ENCODE data around the gene TMC1.

Gene TMC1

GRCh38 chr9:72643651-72644050 lies 122.2 kb downstream of the TMC1 start:
- no peak for TF ChIP-seq GATA2 (IDR thresholded peaks at IDR 0.05; ENCODE audit: low read depth, low read length)
- no peak for TF ChIP-seq GATA3 (IDR thresholded peaks at IDR 0.05; ENCODE audit: low read depth, low read length)

- TF ChIP-seq GATA3 (IDR thresholded peaks at IDR 0.05; ENCODE audit: low read depth, low read length): no peak
- no peak for TF ChIP-seq GATA2 (IDR thresholded peaks at IDR 0.05; ENCODE audit: low read depth, low read length)
Measured at GRCh38 chr9:72646061-72646460, 124.7 kb downstream of the TMC1 start.

- TF ChIP-seq GATA3 (IDR thresholded peaks at IDR 0.05; ENCODE audit: low read depth, low read length) (no peak), GATA2 (IDR thresholded peaks at IDR 0.05; ENCODE audit: low read depth, low read length) (no peak)
Measured at GRCh38 chr9:72648324-72649126, 127.1 kb downstream of the TMC1 start.

- no peak for TF ChIP-seq GATA2 (IDR thresholded peaks at IDR 0.05; ENCODE audit: low read depth, low read length)
Measured at GRCh38 chr9:72649127-72649442, 127.7 kb downstream of the TMC1 start.

- TF ChIP-seq GATA3 (IDR thresholded peaks at IDR 0.05; ENCODE audit: low read depth, low read length): no peak
Measured at GRCh38 chr9:72650206-72650605, 128.8 kb downstream of the TMC1 start.

- TF ChIP-seq GATA2 (IDR thresholded peaks at IDR 0.05; ENCODE audit: low read depth, low read length): no peak
Measured at GRCh38 chr9:72656021-72656420, 134.6 kb downstream of the TMC1 start.

GRCh38 chr9:72657023-72657422 lies 135.6 kb downstream of the TMC1 start:
- TF ChIP-seq GATA3 (IDR thresholded peaks at IDR 0.05; ENCODE audit: low read depth, low read length) (no peak), GATA2 (IDR thresholded peaks at IDR 0.05; ENCODE audit: low read depth, low read length) (no peak)

- TF ChIP-seq GATA3 (IDR thresholded peaks at IDR 0.05; ENCODE audit: low read depth, low read length) (no peak), GATA2 (IDR thresholded peaks at IDR 0.05; ENCODE audit: low read depth, low read length) (no peak)
Measured at GRCh38 chr9:72658703-72659102, 137.3 kb downstream of the TMC1 start.

- TF ChIP-seq GATA2 (IDR thresholded peaks at IDR 0.05; ENCODE audit: low read depth, low read length) (no peak), GATA3 (IDR thresholded peaks at IDR 0.05; ENCODE audit: low read depth, low read length) (no peak)
Measured at GRCh38 chr9:72661401-72662135, 140.2 kb downstream of the TMC1 start.

GRCh38 chr9:72665421-72665820 lies 144.0 kb downstream of the TMC1 start:
- TF ChIP-seq GATA2 (IDR thresholded peaks at IDR 0.05; ENCODE audit: low read depth, low read length) (no peak), GATA3 (IDR thresholded peaks at IDR 0.05; ENCODE audit: low read depth, low read length) (no peak)

- TF ChIP-seq GATA2 (IDR thresholded peaks at IDR 0.05; ENCODE audit: low read depth, low read length) (no peak), GATA3 (IDR thresholded peaks at IDR 0.05; ENCODE audit: low read depth, low read length) (no peak)
Measured at GRCh38 chr9:72667181-72667580, 145.8 kb downstream of the TMC1 start.

GRCh38 chr9:72674961-72675360 lies 153.6 kb downstream of the TMC1 start:
- TF ChIP-seq GATA3 (IDR thresholded peaks at IDR 0.05; ENCODE audit: low read depth, low read length) (no peak), GATA2 (IDR thresholded peaks at IDR 0.05; ENCODE audit: low read depth, low read length) (no peak)

- TF ChIP-seq GATA2 (IDR thresholded peaks at IDR 0.05; ENCODE audit: low read depth, low read length): no peak
- TF ChIP-seq GATA3 (IDR thresholded peaks at IDR 0.05; ENCODE audit: low read depth, low read length): no peak
Measured at GRCh38 chr9:72675586-72675985, 154.2 kb downstream of the TMC1 start.

GRCh38 chr9:72680593-72681282 lies 159.3 kb downstream of the TMC1 start:
- TF ChIP-seq GATA2 (IDR thresholded peaks at IDR 0.05; ENCODE audit: low read depth, low read length): no peak
- no peak for TF ChIP-seq GATA3 (IDR thresholded peaks at IDR 0.05; ENCODE audit: low read depth, low read length)

- TF ChIP-seq GATA2 (IDR thresholded peaks at IDR 0.05; ENCODE audit: low read depth, low read length) (no peak), GATA3 (IDR thresholded peaks at IDR 0.05; ENCODE audit: low read depth, low read length) (no peak)
Measured at GRCh38 chr9:72681283-72681630, 159.8 kb downstream of the TMC1 start.

Measured in SH-SY5Y (cell line).